ENCODE results near the gene AK2. TPM values are rescaled to one million over a fixed set of nuclear protein-coding genes. Genes with fewer than 3 reads are reported as not detected.

AK2 gene
- total and polyA plus RNA-seq, 7 donors, result 79.6 to 202 (median 139) TPM

DNA sequence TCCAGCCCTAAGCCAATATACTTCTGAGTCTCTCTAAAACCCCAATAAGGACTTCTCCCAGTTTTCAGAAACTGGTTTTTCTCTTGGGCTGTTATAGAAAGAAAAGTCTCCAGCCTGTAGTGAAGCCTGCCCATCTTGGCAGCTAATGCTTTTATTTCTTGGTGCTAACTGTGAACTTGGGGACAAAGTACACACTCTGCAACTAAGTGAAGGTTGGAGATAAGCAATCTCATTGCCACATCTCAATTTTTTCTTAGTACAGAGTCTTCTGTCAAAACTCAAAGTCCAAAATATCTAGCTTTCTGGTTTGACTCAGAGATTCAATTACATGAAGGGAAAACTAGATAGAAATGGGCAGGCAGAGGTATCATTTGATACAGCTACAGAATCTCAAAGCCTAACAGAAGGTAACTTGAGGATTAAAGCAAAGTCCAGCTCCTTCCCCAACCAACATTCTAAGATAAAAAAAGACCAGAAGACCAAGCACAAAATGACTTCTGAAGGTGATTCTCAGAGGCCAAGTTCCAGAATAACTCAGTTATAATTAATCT lies 14.0 kb downstream of the AK2 start:
- intact Hi-C loops (cut with DNase I), result no loop called here
- TF ChIP-seq POLR2A (IDR thresholded peaks at IDR 0.05) (no peak), CTCF (IDR thresholded peaks at IDR 0.05) (no peak), EP300 (IDR thresholded peaks at IDR 0.05) (no peak), POLR2AphosphoS5 (IDR thresholded peaks at IDR 0.05) (no peak)
- Histone ChIP-seq H3K36me3 (peaks cover 0 to 67% (median 46%) of the 10 kb centered on the region in 4 donors), H3K4me3 (no peak overlapping the region), H3K27ac (no peak overlapping the region), H3K4me1 (no peaks in the 10 kb centered on the region), H3K9me3 (no peaks in the 10 kb centered on the region), H3K27me3 (no peaks in the 10 kb centered on the region)
- no peak for DNase-seq

- intact Hi-C loops (cut with DNase I), result no loop called here
- no peak for DNase-seq
- H3K9me3 ChIP-seq, result no peaks in the 10 kb centered on the region
- no peaks in the 10 kb centered on the region for H3K27me3 ChIP-seq
- H3K27ac ChIP-seq, result no peak overlapping the region
- peaks cover 0 to 75% (median 50%) of the 10 kb centered on the region in 4 donors for H3K36me3 ChIP-seq
- H3K4me3 ChIP-seq, result no peak overlapping the region
- no peaks in the 10 kb centered on the region for H3K4me1 ChIP-seq
- 79 to 88% methylated on average over 4 of the region's 4 CpGs for WGBS, 2 donors
- no peak for TF ChIP-seq CTCF (IDR thresholded peaks at IDR 0.05)
- TF ChIP-seq POLR2A (IDR thresholded peaks at IDR 0.05), result no peak
- TF ChIP-seq POLR2AphosphoS5 (IDR thresholded peaks at IDR 0.05), result no peak
- no peak for TF ChIP-seq EP300 (IDR thresholded peaks at IDR 0.05)
Measured at GRCh38 chr1:33021567-33022431, 14.9 kb downstream of the AK2 start.

DNA sequence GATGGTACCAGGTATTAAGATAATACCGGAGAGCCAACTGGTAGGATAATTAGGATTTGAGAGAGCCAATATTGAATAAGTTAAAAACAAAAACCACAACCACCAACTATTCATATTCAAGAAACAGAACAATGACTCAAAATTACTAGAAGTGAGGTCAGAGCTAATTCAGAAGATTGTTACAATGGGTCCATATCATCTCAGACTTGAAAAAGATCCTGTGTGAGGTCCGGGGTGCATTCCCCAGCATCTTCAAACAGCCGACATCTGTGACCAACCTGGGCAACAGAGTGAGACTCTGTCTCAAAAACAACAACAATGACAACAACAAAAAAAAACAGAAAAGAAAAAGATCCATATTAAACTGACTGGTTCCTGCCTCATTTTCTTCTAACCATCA lies 18.6 kb downstream of the AK2 start:
- 93 to 95% methylated on average over 3 of the region's 3 CpGs for WGBS, 2 donors
- peaks cover under 1 to 79% (median 48%) of the 10 kb centered on the region in 4 donors for H3K36me3 ChIP-seq
- H3K27me3 ChIP-seq, result no peaks in the 10 kb centered on the region
- intact Hi-C loops (cut with DNase I), result no loop called here
- peak; percentile 26 for DNase-seq
- no peak for TF ChIP-seq POLR2A (IDR thresholded peaks at IDR 0.05)
- no peak for TF ChIP-seq POLR2AphosphoS5 (IDR thresholded peaks at IDR 0.05)
- no peak for TF ChIP-seq CTCF (IDR thresholded peaks at IDR 0.05)
- no peak overlapping the region for H3K4me3 ChIP-seq
- no peaks in the 10 kb centered on the region for H3K4me1 ChIP-seq
- no peaks in the 10 kb centered on the region for H3K9me3 ChIP-seq
- no peak overlapping the region for H3K27ac ChIP-seq

- no peak for TF ChIP-seq POLR2AphosphoS5 (IDR thresholded peaks at IDR 0.05)
- no peak for TF ChIP-seq CTCF (IDR thresholded peaks at IDR 0.05)
- no peak for TF ChIP-seq EP300 (IDR thresholded peaks at IDR 0.05)
- no peak for TF ChIP-seq POLR2A (IDR thresholded peaks at IDR 0.05)
- Histone ChIP-seq H3K27ac (no peak overlapping the region), H3K4me1 (peaks cover 0 to 6% (median 3%) of the 10 kb centered on the region in 4 donors), H3K36me3 (peaks cover 10 to 79% (median 46%) of the 10 kb centered on the region in 4 donors), H3K4me3 (no peak overlapping the region), H3K9me3 (no peaks in the 10 kb centered on the region), H3K27me3 (no peaks in the 10 kb centered on the region)
- intact Hi-C loops (cut with DNase I), result no loop called here
- DNase-seq, result no peak
- 97% methylated on average over 2 of the region's 2 CpGs for WGBS, 2 donors
Measured at GRCh38 chr1:33017175-33017574, 19.5 kb downstream of the AK2 start.

All from sigmoid colon (tissue), 7 donors.